Cardiac ventricle fibroblast (primary cell): Measurements from ENCODE around the gene CLSTN1. TPM values are rescaled to one million over a fixed set of nuclear protein-coding genes. Genes with fewer than 3 reads are reported as not detected.

Experiments used
- total RNA-seq: library from RNA; depleted of rRNA; stranded (reverse); fragments of >200 nt; gene quantifications from 2 replicates; pipeline ENCODE4 v1.2.3, GENCODE V29; 2015

Gene CLSTN1
- total RNA-seq, result 69.8 TPM in 2 replicates

DNA sequence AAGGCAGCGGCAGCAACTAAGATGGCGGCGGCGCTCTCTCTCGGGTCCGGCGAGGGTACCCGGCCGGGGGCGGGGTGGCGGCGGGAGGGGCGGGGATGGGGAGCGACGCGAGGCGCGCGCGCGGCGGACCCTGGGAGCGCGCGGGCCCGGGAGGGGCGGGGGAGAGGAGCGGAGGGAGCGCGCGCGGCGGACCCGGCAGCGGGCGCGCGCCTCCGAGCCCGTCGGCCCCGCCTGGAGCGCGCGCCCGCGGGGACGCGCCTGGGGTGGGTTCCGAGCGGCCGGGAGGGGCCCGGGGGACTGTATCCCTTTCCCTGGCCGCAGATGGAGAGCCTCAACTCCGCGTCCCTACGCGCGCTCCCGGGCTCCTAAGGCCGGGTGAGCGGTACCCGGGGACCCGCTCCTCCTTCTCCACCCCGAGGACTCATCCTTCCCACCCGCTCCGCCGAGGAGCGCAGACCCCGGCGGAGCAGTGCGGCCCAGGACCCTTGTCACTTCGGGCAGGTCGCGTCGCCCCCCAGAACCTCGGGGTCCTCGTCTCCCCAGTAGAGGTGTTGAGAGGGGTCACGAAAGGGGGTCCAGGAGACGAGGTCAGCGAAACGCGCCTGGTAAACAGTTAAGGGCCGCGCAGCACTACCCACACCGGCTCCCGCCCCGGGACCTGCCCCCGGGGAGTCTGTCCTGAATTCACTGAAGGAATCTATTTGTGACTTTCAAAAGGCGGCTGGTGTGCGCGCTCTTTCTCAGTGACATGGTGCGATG lies at the start of gene CLSTN1:
CLSTN1 (minus strand) TSS at position 23 of the 759 bp plus-strand sequence. CDS start 232 bp downstream, outside the sequence.

Other genes starting within 250 kb of the CLSTN1 start
- 9.1 and 11.0 TPM in 2 replicates for gene TMEM201, start 235.1 kb downstream of the CLSTN1 start, total RNA-seq
- gene PIK3CD, start 172.2 kb downstream of the CLSTN1 start, total RNA-seq, result 2.1 and 3.0 TPM in 2 replicates
- 16.1 and 19.5 TPM in 2 replicates for gene CTNNBIP1, start 86.3 kb upstream of the CLSTN1 start, total RNA-seq
- gene LZIC, start 119.4 kb upstream of the CLSTN1 start, total RNA-seq, result 20.6 and 25.0 TPM in 2 replicates
- 10.2 and 12.5 TPM in 2 replicates for gene NMNAT1, start 119.5 kb upstream of the CLSTN1 start, total RNA-seq
- gene RBP7, start 173.3 kb upstream of the CLSTN1 start, total RNA-seq, result not detected in 2 replicates
- gene UBE4B, start 209.0 kb upstream of the CLSTN1 start, total RNA-seq, result 45.3 and 48.7 TPM in 2 replicates